Natural killer cell (primary cell): ENCODE results near the gene CDH13. TPM values are rescaled to one million over a fixed set of nuclear protein-coding genes. Genes with fewer than 3 reads are reported as not detected.

ENCODE experiments used
- ATAC-seq, 3 donors: fragments of 150-1000 bp in 2 of 3; fragments of 200-7000 bp in 1 of 3; cut with Tn5 transposase; 1 replicate in 1 of 3; 2 replicates in 2 of 3; pipeline ENCODE4 v1.10.0; 2021; ENCODE audit warnings: mild to moderate bottlenecking in 2 of 3, moderate library complexity in 2 of 3
- DNase-seq, 2 donors: peaks; one replicate each; pipeline versions ENCODE4 v3.0.0 to v3.0.0-alpha.2; 2013 to 2021; ENCODE audit warnings: mixed read lengths in 1 of 2
- H3K27ac ChIP-seq: one replicate; pipeline ENCODE4 v1.5.1; 2013; ENCODE audit warnings: mild to moderate bottlenecking, low read length
- H3K27me3 ChIP-seq: one replicate; pipeline ENCODE4 v1.6.1; 2013; ENCODE audit warnings: low read length; ENCODE audit not compliant: control insufficient read depth, insufficient read depth
- H3K36me3 ChIP-seq: one replicate; pipeline ENCODE4 v1.6.1; 2013; ENCODE audit warnings: low read length; ENCODE audit not compliant: control insufficient read depth, insufficient read depth
- H3K4me1 ChIP-seq: one replicate; pipeline ENCODE4 v1.6.1; 2013; ENCODE audit warnings: low read length; ENCODE audit not compliant: control insufficient read depth, insufficient read depth
- H3K4me3 ChIP-seq: one replicate; pipeline ENCODE4 v1.5.1; 2013; ENCODE audit warnings: low read length
- H3K9me3 ChIP-seq: one replicate; pipeline ENCODE4 v1.6.1; 2013; ENCODE audit warnings: low read length; ENCODE audit not compliant: control insufficient read depth, insufficient read depth
- H3K27ac Mint-ChIP-seq, 2 donors: one replicate each; pipeline ENCODE4 v1.8.0; 2022; ENCODE audit warnings: mild to moderate bottlenecking in 2 of 2, mixed read lengths in 2 of 2, moderate library complexity in 1 of 2
- H3K27me3 Mint-ChIP-seq, 2 donors: one replicate each; pipeline ENCODE4 v1.8.0; 2022; ENCODE audit warnings: low read depth in 2 of 2, mixed read lengths in 2 of 2
- H3K36me3 Mint-ChIP-seq: one replicate; pipeline ENCODE4 v1.8.0; 2022; ENCODE audit warnings: mixed read lengths
- H3K4me1 Mint-ChIP-seq, 2 donors: one replicate each; pipeline ENCODE4 v1.8.0; 2022; ENCODE audit warnings: mixed read lengths in 2 of 2
- H3K4me3 Mint-ChIP-seq: one replicate; pipeline ENCODE4 v1.8.0; 2022; ENCODE audit warnings: mild to moderate bottlenecking, moderate library complexity, mixed read lengths
- H3K9me3 Mint-ChIP-seq, 2 donors: one replicate each; pipeline ENCODE4 v1.8.0; 2022; ENCODE audit warnings: mixed read lengths in 2 of 2
- CTCF ChIP-seq: fragments of 200-600 bp; IDR thresholded peaks from one replicate; pipeline ENCODE4 v1.8.0; 2022; ENCODE audit warnings: antibody characterized with exemption
- WGBS: methylation state at CpG from one replicate; pipeline ENCODE4 v1.1.7; 2013; ENCODE audit warnings: missing lambda C conversion rate; ENCODE audit not compliant: insufficient coverage; 5-methylcytosine and 5-hydroxymethylcytosine counted together
- intact Hi-C: fragments of 100-400 bp; cut with micrococcal nuclease; formaldehyde crosslinking; loops from one replicate; pipeline ENCODE4 v1.14.2; 2022
- total RNA-seq, 4 donors: library from RNA; stranded (reverse); fragments of 120-200 nt in 1 of 4; gene quantifications; one replicate each; pipeline versions ENCODE4 v1.2.3 to v1.2.4, GENCODE V29; 2013 to 2022

The CDH13 gene
- total RNA-seq, 3 donors from 2014 or later (not counting 1 experiment from before 2014, with no cell fraction given), result not detected

GRCh38 chr16:83118365-83118764, 491.6 kb downstream of the CDH13 start:
- intact Hi-C loops, result no loop called here
- Mint-ChIP-seq H3K4me3 (no peak overlapping the region), H3K4me1 (peaks cover 5 to 8% of the 10 kb centered on the region in 2 donors), H3K9me3 (no peaks in the 10 kb centered on the region), H3K27me3 (peaks cover 8 to 11% of the 10 kb centered on the region in 2 donors), H3K36me3 (no peaks in the 10 kb centered on the region), H3K27ac (no peak overlapping the region)
- DNase-seq (no peak), ATAC-seq (no peak)
- H3K27ac ChIP-seq, result no peak overlapping the region
- TF ChIP-seq CTCF, result no peak
- no peaks in the 10 kb centered on the region for H3K27me3 ChIP-seq
- WGBS, result 70% methylated on average over 8 of the region's 8 CpGs
- no peaks in the 10 kb centered on the region for H3K9me3 ChIP-seq
- no peak overlapping the region for H3K4me3 ChIP-seq
- no peaks in the 10 kb centered on the region for H3K4me1 ChIP-seq
- no peaks in the 10 kb centered on the region for H3K36me3 ChIP-seq

- ATAC-seq (no peak), DNase-seq (no peak)
- no peak overlapping the region for H3K4me3 ChIP-seq
- Mint-ChIP-seq H3K36me3 (peaks cover 28% of the 10 kb centered on the region), H3K4me1 (no peaks in the 10 kb centered on the region), H3K27ac (no peak overlapping the region), H3K27me3 (peaks cover 21 to 43% of the 10 kb centered on the region in 2 donors), H3K9me3 (peaks cover 11 to 14% of the 10 kb centered on the region in 2 donors), H3K4me3 (no peak overlapping the region)
- H3K27me3 ChIP-seq, result no peaks in the 10 kb centered on the region
- peaks cover 4% of the 10 kb centered on the region for H3K9me3 ChIP-seq
- H3K36me3 ChIP-seq, result no peaks in the 10 kb centered on the region
- H3K27ac ChIP-seq, result no peak overlapping the region
- 74% methylated on average over 6 of the region's 6 CpGs for WGBS
- intact Hi-C loops, result no loop called here
- no peaks in the 10 kb centered on the region for H3K4me1 ChIP-seq
- no peak for TF ChIP-seq CTCF
These were observed 499.3 kb downstream of the CDH13 start for GRCh38 chr16:83125999-83126568.

DNA sequence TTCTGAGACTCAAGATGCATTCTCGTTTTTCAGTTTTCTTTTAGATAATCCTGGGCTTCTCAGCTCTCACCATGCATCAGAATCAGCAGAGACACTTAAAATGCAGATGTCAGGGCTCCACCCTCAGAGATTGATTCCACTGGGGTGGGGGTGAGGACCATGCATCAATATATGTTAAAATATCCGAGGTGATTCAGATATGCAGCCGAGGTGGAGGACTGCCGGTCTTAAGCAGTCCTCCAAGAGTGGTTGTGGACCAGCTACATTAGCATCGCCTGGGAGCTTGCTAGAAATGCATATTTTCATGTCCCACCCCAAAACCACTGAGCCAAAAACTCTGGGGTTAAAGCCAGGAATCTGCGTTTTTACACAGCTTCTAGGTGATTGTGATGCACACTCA, 501.3 kb downstream of the CDH13 start:
- ATAC-seq, result no peak
- H3K4me1 Mint-ChIP-seq, result no peaks in the 10 kb centered on the region
- no peak for TF ChIP-seq CTCF
- H3K36me3 Mint-ChIP-seq, result peaks cover 28% of the 10 kb centered on the region
- peaks cover 11 to 14% of the 10 kb centered on the region in 2 donors for H3K9me3 Mint-ChIP-seq
- H3K27ac ChIP-seq, result no peak overlapping the region
- no peak for DNase-seq
- no peaks in the 10 kb centered on the region for H3K36me3 ChIP-seq
- intact Hi-C loops, result no loop called here
- WGBS, result 97% methylated on average over 6 of the region's 6 CpGs
- H3K4me3 ChIP-seq, result no peak overlapping the region
- peaks cover 21 to 43% of the 10 kb centered on the region in 2 donors for H3K27me3 Mint-ChIP-seq
- H3K4me3 Mint-ChIP-seq, result no peak overlapping the region
- peaks cover 4% of the 10 kb centered on the region for H3K9me3 ChIP-seq
- H3K27ac Mint-ChIP-seq, result no peak overlapping the region
- no peaks in the 10 kb centered on the region for H3K27me3 ChIP-seq
- no peaks in the 10 kb centered on the region for H3K4me1 ChIP-seq

GRCh38 chr16:83130039-83130438, 503.3 kb downstream of the CDH13 start:
- peaks cover 22 to 37% of the 10 kb centered on the region in 2 donors for H3K27me3 Mint-ChIP-seq
- DNase-seq (no peak), ATAC-seq (no peak)
- TF ChIP-seq CTCF, result no peak
- no peak overlapping the region for H3K27ac ChIP-seq
- no peaks in the 10 kb centered on the region for H3K4me1 ChIP-seq
- H3K4me1 Mint-ChIP-seq, result no peaks in the 10 kb centered on the region
- peaks cover 11 to 14% of the 10 kb centered on the region in 2 donors for H3K9me3 Mint-ChIP-seq
- H3K4me3 ChIP-seq, result no peak overlapping the region
- H3K27ac Mint-ChIP-seq, result no peak overlapping the region
- no peak overlapping the region for H3K4me3 Mint-ChIP-seq
- H3K27me3 ChIP-seq, result no peaks in the 10 kb centered on the region
- H3K36me3 Mint-ChIP-seq, result peaks cover 23% of the 10 kb centered on the region
- H3K36me3 ChIP-seq, result no peaks in the 10 kb centered on the region
- H3K9me3 ChIP-seq, result peaks cover 4% of the 10 kb centered on the region
- WGBS, result 85% methylated on average over 2 of the region's 3 CpGs
- intact Hi-C loops, result loop anchor here (10.0 kb wide), 1 partner anchor 205 kb away; no protein-coding TSS in a partner anchor
